Adipocyte (in vitro differentiated cells): ENCODE results near the gene TET1.
"Not testable (repeated sequence)": the region's sequence is repeated elsewhere in the genome, so short reads cannot be mapped to it uniquely, and the experiment has no call there.

ENCODE experiments used
- DNase-seq: peaks from one replicate; pipeline ENCODE4 v3.0.0-alpha.2; 2015; ENCODE audit warnings: low read depth
- H3K27me3 ChIP-seq: replicated peaks from 2 replicates; pipeline ENCODE4 v1.7.0; 2013; ENCODE audit warnings: mild to moderate bottlenecking, low read length, moderate library complexity; ENCODE audit not compliant: control insufficient read depth, insufficient read depth
- H3K36me3 ChIP-seq: 2 replicates; pipeline ENCODE4 v1.7.0; 2013; ENCODE audit warnings: low read length, mild to moderate bottlenecking, moderate library complexity; ENCODE audit not compliant: control insufficient read depth, insufficient read depth, severe bottlenecking
- H3K4me1 ChIP-seq: 2 replicates; pipeline ENCODE4 v1.7.0; 2013; ENCODE audit warnings: mild to moderate bottlenecking, low read length, moderate library complexity; ENCODE audit not compliant: control insufficient read depth, insufficient read depth
- H3K4me3 ChIP-seq: 2 replicates; pipeline ENCODE4 v1.7.0; 2013; ENCODE audit warnings: mild to moderate bottlenecking, low read length, moderate library complexity
- H3K9ac ChIP-seq: 2 replicates; pipeline ENCODE4 v1.7.0; 2013; ENCODE audit warnings: mild to moderate bottlenecking, low read length, moderate library complexity
- H3K9me3 ChIP-seq: 2 replicates; pipeline ENCODE4 v1.7.0; 2013; ENCODE audit warnings: mild to moderate bottlenecking, low read length, moderate library complexity; ENCODE audit not compliant: control insufficient read depth

The TET1 gene

GRCh38 chr10:68598978-68599770 lies 39.0 kb downstream of the TET1 start:
- DNase-seq: peak; percentile 87
- Histone ChIP-seq H3K9me3 (no peaks in the 10 kb centered on the region), H3K4me1 (peaks cover 33% of the 10 kb centered on the region), H3K27me3 (no peaks in the 10 kb centered on the region), H3K36me3 (no peaks in the 10 kb centered on the region), H3K9ac (peak overlapping the region; percentile 82), H3K4me3 (peak overlapping the region; percentile 80)

DNA sequence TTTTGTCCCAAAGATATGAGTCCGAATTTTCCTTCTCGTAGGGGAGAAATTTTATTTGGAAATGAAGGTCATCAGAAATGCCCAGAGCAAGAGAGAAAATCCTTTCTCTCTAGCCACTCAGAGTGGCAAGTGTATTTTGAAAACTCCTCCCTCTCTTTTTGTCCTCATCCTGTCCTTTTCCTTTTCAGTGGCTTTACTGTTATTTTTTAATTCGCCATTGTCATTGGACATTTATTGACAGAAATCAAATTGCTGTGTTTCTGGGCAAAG lies 39.6 kb downstream of the TET1 start:
- DNase-seq: no peak

DNA sequence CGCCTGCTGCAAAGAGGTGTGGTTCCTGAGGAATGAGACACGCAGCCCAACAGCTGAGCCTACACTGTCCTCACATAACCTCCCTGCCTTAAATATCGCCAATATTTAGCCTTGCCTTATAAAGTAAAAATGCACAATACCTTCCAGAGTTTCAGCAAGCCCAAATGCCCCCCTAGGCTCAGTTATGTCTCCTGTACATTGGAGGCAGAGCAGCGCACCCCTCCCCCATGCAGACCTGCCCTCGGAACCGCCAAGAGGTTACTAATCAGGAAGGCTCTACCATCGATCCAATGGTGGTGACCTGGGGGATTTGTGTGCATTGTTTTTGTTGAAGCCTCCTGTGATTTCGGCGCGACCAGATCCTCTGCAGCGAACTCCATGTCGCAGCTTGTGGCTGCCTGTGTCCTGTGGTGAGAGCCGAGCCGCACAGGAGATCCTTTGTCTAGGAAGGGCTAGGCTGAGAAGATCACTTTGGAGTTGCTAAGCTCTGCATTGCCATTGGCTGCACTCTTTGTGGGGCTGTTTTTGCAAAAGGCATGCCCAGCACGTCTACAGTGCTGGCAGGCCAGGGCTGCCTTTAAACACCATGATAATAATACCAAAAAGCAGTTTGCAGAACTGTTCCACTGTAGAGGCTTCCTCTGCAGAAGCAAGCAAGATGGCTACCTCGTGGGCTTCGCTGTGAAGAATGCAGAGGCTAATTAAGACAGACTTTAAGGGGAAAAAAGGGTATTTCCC lies 40.1 kb downstream of the TET1 start:
- Histone ChIP-seq H3K4me1 (peaks cover 28% of the 10 kb centered on the region), H3K9me3 (no peaks in the 10 kb centered on the region), H3K27me3 (no peaks in the 10 kb centered on the region), H3K9ac (peak overlapping the region; percentile 82), H3K4me3 (peak overlapping the region; percentile 80), H3K36me3 (no peaks in the 10 kb centered on the region)
- peak; percentile 83 for DNase-seq

More for the DNA sequence above, 39.6 kb downstream of the TET1 start:
- Histone ChIP-seq H3K9me3 (no peaks in the 10 kb centered on the region), H3K4me3 (peak overlapping the region; percentile 80), H3K9ac (peak overlapping the region; percentile 82), H3K27me3 (no peaks in the 10 kb centered on the region), H3K4me1 (peaks cover 28% of the 10 kb centered on the region), H3K36me3 (no peaks in the 10 kb centered on the region)

DNA sequence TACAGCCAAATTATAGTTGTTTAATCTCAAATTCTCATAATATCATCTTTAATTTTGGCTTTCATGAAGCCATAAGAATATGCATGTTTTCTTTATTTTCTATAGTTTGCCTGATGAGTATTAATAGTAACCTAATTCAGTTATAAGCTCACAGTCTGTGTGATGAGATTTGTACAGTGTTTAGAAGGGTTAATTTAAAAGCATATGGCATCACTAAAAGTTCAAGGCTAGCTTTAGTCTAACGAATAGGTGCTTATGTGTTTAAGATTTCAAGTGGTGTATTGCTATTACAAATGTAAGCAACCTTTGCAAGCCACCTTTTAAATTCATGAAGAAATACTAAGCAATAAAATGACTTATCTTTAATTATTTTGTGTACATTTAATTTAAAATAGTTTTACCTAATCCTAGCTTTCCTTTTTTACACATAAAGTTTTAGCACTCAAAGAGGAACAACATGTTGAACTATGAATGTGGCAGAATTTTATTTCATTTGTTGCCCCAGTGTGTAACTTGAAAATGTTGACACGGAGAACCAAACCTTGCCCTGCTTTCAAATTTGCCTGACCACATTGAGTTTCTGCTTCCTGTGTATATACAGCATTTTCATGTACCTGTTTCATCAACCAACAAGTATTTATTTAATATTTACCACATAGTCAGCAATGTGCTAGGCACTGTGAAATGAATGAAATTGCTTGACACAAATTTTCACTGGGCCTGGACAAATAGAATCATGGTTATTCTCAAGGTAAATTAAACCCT lies 41.5 kb downstream of the TET1 start:
- Histone ChIP-seq H3K9me3 (no peaks in the 10 kb centered on the region), H3K36me3 (no peaks in the 10 kb centered on the region), H3K9ac (peak overlapping the region; percentile 82), H3K27me3 (no peaks in the 10 kb centered on the region), H3K4me1 (peaks cover 32% of the 10 kb centered on the region), H3K4me3 (peak overlapping the region; percentile 80)
- no peak for DNase-seq

DNA sequence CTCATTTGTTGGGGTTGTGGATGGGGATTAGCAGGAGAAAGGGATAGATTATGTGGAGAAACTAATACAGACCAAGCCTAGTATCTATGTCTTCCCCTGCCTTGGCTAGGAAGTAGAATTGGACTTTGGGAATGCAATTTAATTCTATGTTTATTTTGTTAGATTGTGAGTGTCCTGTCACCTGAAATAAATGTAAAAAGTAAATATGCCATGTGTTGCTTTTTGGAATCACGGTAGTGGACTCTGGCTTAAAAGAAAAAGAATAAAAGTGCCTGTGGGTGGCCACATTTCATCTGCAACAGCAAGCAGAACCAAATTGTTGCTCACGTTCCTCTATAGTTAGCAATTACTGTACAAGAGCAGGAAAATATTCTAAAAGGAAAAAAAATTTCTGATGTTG lies 42.3 kb downstream of the TET1 start:
- Histone ChIP-seq H3K9me3 (no peaks in the 10 kb centered on the region), H3K4me1 (peaks cover 40% of the 10 kb centered on the region), H3K27me3 (no peaks in the 10 kb centered on the region), H3K4me3 (no peak overlapping the region), H3K9ac (no peak overlapping the region), H3K36me3 (no peaks in the 10 kb centered on the region)
- DNase-seq: no peak

- H3K27me3 ChIP-seq: no peaks in the 10 kb centered on the region
- H3K4me1 ChIP-seq: peaks cover 38% of the 10 kb centered on the region
- H3K9me3 ChIP-seq: no peaks in the 10 kb centered on the region
- no peak for DNase-seq
- no peak overlapping the region for H3K9ac ChIP-seq
- no peaks in the 10 kb centered on the region for H3K36me3 ChIP-seq
- H3K4me3 ChIP-seq: no peak overlapping the region
Measured at GRCh38 chr10:68603766-68604165, 43.6 kb downstream of the TET1 start.

GRCh38 chr10:68604441-68604840 lies 44.3 kb downstream of the TET1 start:
- DNase-seq: no peak
- Histone ChIP-seq H3K36me3 (no peaks in the 10 kb centered on the region), H3K9me3 (no peaks in the 10 kb centered on the region), H3K9ac (no peak overlapping the region), H3K27me3 (no peaks in the 10 kb centered on the region), H3K4me1 (peaks cover 31% of the 10 kb centered on the region), H3K4me3 (no peak overlapping the region)

GRCh38 chr10:68606918-68607317 lies 46.8 kb downstream of the TET1 start:
- Histone ChIP-seq H3K9me3 (no peaks in the 10 kb centered on the region), H3K4me1 (peaks cover 12% of the 10 kb centered on the region), H3K27me3 (no peaks in the 10 kb centered on the region), H3K9ac (peak overlapping the region; percentile 29), H3K36me3 (no peaks in the 10 kb centered on the region), H3K4me3 (peak overlapping the region; percentile 20)
- DNase-seq: peak; percentile 42

DNA sequence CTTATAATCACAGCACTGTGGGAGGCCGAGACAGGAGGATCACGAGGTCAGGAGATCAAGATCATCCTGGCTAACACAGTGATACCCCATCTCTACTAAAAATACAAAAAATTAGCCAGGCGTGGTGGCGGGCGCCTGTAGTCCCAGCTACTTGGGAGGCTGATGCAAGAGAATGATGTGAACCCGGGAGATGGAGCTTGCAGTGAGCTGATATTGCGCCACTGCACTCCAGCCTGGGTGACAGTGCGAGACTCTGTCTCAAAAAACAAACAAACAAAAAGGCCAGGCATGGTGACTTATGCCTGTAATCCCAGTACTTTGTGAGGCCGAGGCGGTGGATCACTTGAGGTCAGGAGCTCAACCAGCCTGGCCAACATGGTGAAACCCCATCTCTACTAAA lies 49.9 kb downstream of the TET1 start:
- not testable (repeated sequence) for H3K36me3 ChIP-seq, DNase-seq
- H3K4me1 ChIP-seq: peaks cover 12% of the 10 kb centered on the region

DNA sequence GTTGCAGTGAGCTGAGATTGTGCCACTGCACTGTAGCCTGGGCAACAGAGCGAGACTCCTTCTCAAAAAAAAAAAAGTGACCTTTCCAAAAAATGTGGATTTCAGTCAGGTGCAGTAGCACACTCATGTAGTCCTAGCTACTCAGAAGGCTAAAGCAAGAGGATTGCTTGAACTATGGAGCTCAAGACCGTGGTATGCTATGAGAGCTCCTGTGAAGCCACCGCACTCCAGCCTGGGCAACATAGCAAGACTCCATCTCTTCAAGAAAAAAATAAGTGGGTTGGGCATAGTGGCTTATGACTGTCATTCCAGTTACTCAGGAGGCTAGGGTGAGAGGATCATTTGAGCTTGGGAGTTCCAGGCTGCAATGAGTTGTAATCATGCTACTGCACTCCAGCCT lies 51.1 kb downstream of the TET1 start:
- no peak for DNase-seq
- Histone ChIP-seq H3K9me3 (no peaks in the 10 kb centered on the region), H3K4me3 (no peak overlapping the region), H3K9ac (no peak overlapping the region), H3K36me3 (no peaks in the 10 kb centered on the region), H3K27me3 (no peaks in the 10 kb centered on the region), H3K4me1 (peaks cover 12% of the 10 kb centered on the region)

More for the DNA sequence above, 49.9 kb downstream of the TET1 start:
- not testable (repeated sequence) for H3K9ac ChIP-seq, H3K27me3 ChIP-seq, H3K9me3 ChIP-seq, H3K4me3 ChIP-seq

DNA sequence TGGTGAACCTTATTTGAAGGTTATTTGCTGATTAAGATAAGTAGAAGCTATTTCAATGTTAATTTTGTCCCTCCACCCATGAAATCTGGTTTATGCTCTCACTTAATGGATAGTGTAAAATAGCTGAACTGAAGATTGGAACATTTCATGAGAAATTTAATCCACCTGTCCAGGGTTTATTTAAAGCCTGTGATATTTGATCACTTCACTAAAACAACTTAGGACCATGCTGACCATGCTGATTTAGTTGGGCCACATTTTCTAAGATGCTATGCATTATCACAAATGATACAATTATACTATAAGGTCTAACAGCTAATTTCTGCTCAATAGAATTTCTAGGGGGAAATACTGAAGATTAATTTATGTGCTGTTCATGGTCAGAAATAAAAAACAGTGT lies 53.8 kb downstream of the TET1 start:
- H3K4me1 ChIP-seq, H3K9me3 ChIP-seq, H3K27me3 ChIP-seq, H3K9ac ChIP-seq, H3K4me3 ChIP-seq, H3K36me3 ChIP-seq, DNase-seq: not testable (repeated sequence)
